A673 (cell line): Measurements from ENCODE around the gene TRIM25. TPM values are rescaled to one million over a fixed set of nuclear protein-coding genes. Genes with fewer than 3 reads are reported as not detected.
A peak's percentile ranks its signal among the peaks of the same experiment; 100 is the strongest.

Source experiments
- BruUV-seq: library from RNA; stranded (reverse); fragments of 400-500 nt; replicated peaks from 2 replicates; lab custom pipeline; 2021; lab: Mats Ljungman, UMichigan
- CTCF ChIA-PET: fragments of 300-600 bp; sonication (Branson Sonifier 250); formaldehyde crosslinking; loops from one replicate; lab custom pipeline; 2022; ENCODE audit warnings: antibody characterized with exemption; lab: Charles Lee
- POLR2A ChIA-PET: fragments of 300-600 bp; sonication (Branson Sonifier 250); formaldehyde crosslinking; loops from one replicate; lab custom pipeline; 2022; ENCODE audit warnings: antibody characterized with exemption; ENCODE audit not compliant: low non-redundant PET; lab: Charles Lee
- DNase-seq: peaks from one replicate; pipeline ENCODE4 v3.0.0-alpha.2; 2015; ENCODE audit warnings: low spot score
- H3K27ac ChIP-seq: fragments of 200-600 bp; sonication (generic); 2 replicates; pipeline ENCODE4 v1.5.1; 2016; ENCODE audit warnings: mixed run types, low read depth, mild to moderate bottlenecking, mixed read lengths, antibody characterized with exemption, low read length; ENCODE audit not compliant: poor library complexity, severe bottlenecking
- H3K27me3 ChIP-seq: fragments of 200-600 bp; sonication (generic); replicated peaks from 2 replicates; pipeline ENCODE4 v1.6.1; 2017; ENCODE audit warnings: mixed run types, low read depth, mild to moderate bottlenecking, mixed read lengths, antibody characterized with exemption, low read length; ENCODE audit not compliant: insufficient read depth, poor library complexity
- H3K36me3 ChIP-seq: fragments of 200-600 bp; sonication (generic); 2 replicates; pipeline ENCODE4 v1.6.1; 2016; ENCODE audit warnings: mixed run types, mild to moderate bottlenecking, mixed read lengths, antibody characterized with exemption, low read length; ENCODE audit not compliant: insufficient read depth, poor library complexity, severe bottlenecking
- H3K4me1 ChIP-seq: fragments of 200-600 bp; sonication (generic); 2 replicates; pipeline ENCODE4 v1.6.1; 2017; ENCODE audit warnings: mixed run types, mild to moderate bottlenecking, mixed read lengths, antibody characterized with exemption, low read length; ENCODE audit not compliant: insufficient read depth, poor library complexity, severe bottlenecking
- H3K4me3 ChIP-seq: fragments of 200-600 bp; sonication (generic); 2 replicates; pipeline ENCODE4 v1.5.1; 2016; ENCODE audit warnings: low read depth, mixed run types, mild to moderate bottlenecking, mixed read lengths, low read length; ENCODE audit not compliant: poor library complexity, severe bottlenecking
- H3K9me3 ChIP-seq: fragments of 200-600 bp; sonication (generic); 2 replicates; pipeline ENCODE4 v1.6.1; 2016; ENCODE audit warnings: mixed run types, low read depth, mild to moderate bottlenecking, mixed read lengths, antibody characterized with exemption, low read length; ENCODE audit not compliant: poor library complexity, severe bottlenecking
- EZH2 ChIP-seq: fragments of 200-600 bp; sonication (generic); IDR thresholded peaks from 2 replicates; pipeline ENCODE4 v1.6.1; 2017; ENCODE audit warnings: borderline replicate concordance, low read depth, mild to moderate bottlenecking, mixed read lengths, antibody characterized with exemption, low read length; ENCODE audit not compliant: poor library complexity, severe bottlenecking
- intact Hi-C: fragments of 100-400 bp; cut with micrococcal nuclease; formaldehyde crosslinking; loops from one replicate; pipeline ENCODE4 v1.10.0; 2022; ENCODE audit not compliant: unreplicated experiment
- total RNA-seq: library from RNA; stranded (reverse); gene quantifications from 2 replicates; pipeline ENCODE4 v1.2.3, GENCODE V29; 2021
- TF ChIP-seq, protein P1 (sequence below): fragments of 300-800, 200-600 bp; sonication (generic); conservative IDR thresholded peaks from 2 replicates; pipeline ENCODE4 v1.5.1; 2017; ENCODE audit warnings: low read depth, mild to moderate bottlenecking, antibody characterized with exemption, low read length, moderate library complexity, mixed read lengths

TRIM25 gene
- total RNA-seq, 1 experiment from 2014 or later: 58.0 TPM

DNA sequence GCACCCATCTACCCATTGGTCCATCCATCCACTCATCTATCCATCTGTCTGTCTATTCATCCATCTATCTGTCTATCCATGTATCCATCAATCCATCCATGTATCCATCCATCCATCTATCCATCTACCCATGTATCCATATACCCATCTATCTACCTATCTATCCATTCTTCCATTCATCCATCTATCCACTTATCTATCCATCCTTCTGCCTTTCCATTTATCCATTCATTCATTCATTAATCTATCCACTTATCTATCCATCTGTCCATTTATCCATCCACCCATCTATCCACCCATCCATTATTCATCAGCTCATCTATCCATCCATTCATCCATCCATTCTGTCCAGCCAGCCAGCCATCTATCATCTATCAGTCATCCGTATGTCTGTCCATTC, 21.5 kb downstream of the TRIM25 start:
- H3K4me3 ChIP-seq: no peak overlapping the region
- no TSS peak for BruUV-seq
- no peaks in the 10 kb centered on the region for H3K4me1 ChIP-seq
- ChIA-PET CTCF (no interaction called here), POLR2A (no interaction called here)
- H3K27me3 ChIP-seq: no peaks in the 10 kb centered on the region
- peaks cover 25% of the 10 kb centered on the region for H3K36me3 ChIP-seq
- no peak for TF ChIP-seq EZH2
- TF ChIP-seq, protein P1, sequence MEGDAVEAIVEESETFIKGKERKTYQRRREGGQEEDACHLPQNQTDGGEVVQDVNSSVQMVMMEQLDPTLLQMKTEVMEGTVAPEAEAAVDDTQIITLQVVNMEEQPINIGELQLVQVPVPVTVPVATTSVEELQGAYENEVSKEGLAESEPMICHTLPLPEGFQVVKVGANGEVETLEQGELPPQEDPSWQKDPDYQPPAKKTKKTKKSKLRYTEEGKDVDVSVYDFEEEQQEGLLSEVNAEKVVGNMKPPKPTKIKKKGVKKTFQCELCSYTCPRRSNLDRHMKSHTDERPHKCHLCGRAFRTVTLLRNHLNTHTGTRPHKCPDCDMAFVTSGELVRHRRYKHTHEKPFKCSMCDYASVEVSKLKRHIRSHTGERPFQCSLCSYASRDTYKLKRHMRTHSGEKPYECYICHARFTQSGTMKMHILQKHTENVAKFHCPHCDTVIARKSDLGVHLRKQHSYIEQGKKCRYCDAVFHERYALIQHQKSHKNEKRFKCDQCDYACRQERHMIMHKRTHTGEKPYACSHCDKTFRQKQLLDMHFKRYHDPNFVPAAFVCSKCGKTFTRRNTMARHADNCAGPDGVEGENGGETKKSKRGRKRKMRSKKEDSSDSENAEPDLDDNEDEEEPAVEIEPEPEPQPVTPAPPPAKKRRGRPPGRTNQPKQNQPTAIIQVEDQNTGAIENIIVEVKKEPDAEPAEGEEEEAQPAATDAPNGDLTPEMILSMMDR: no peak
- H3K9me3 ChIP-seq: peaks cover 10% of the 10 kb centered on the region
- intact Hi-C loops: no loop called here
- no peak overlapping the region for H3K27ac ChIP-seq
- no peak for DNase-seq

DNA sequence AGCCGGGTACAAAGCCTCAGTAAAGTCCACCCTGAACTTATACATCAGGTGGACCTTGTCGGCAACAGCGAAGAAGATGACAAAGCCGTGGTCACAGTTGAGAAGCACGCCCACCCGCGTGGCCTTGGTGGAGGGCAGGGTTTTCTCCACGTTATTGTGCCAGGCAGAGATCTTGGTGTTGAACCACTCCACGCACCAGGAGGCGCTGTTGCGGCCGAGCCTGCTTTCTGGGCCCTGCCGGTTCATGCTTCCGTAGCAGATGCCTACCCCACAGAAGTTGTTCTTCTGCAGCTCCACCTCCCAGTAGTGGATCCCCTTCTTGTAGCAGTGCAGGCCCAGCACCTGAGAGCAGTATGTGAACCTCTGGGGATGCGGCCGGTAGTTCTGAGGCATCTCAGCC, 22.1 kb downstream of the TRIM25 start:
- ChIA-PET CTCF (no interaction called here), POLR2A (no interaction called here)
- no TSS peak for BruUV-seq
- no peak overlapping the region for H3K4me3 ChIP-seq
- DNase-seq: peak; percentile 15
- peaks cover 25% of the 10 kb centered on the region for H3K36me3 ChIP-seq
- TF ChIP-seq EZH2: no peak
- TF ChIP-seq, protein P1: peak; percentile 57
- intact Hi-C loops: no loop called here
- no peaks in the 10 kb centered on the region for H3K4me1 ChIP-seq
- H3K9me3 ChIP-seq: peaks cover 10% of the 10 kb centered on the region
- H3K27ac ChIP-seq: no peak overlapping the region
- no peaks in the 10 kb centered on the region for H3K27me3 ChIP-seq

DNA sequence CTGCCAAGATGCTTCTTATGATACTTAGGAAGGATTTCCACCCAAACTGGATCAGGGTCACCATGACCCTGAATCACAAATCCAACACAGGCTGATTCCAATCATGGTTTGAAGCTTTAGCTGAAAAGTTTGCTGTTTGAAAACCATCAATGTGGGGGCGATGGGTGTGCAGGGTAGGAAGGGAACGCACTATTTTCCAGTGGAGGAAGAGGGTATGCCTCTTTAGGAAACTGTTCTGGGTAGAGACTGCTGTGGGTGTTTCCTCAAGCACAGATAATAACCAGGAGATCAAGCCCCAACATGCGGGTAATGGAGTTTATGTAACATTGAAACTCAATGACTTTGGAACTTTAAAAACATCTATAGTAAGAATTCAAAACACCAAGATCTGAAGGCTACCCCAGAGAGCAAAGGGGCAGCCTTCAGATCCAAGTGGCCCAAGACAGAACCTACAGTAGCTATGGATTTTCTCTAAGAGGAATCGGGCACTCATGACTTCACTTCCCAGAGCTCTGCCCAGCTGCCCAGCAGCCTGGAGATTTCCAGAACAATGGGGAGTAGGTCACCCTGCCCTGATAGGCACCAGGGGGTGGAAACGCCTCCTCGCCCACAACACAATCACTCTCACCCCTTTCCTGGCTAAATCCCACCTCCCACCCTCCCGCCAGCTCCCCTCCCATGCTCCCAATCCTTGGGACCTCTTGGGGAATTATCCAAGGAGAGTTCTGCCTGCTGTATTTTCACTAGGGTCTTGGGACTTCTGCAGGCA, 22.8 kb downstream of the TRIM25 start:
- no peak for DNase-seq
- POLR2A ChIA-PET: no interaction called here

More for the DNA sequence above, 22.8 kb downstream of the TRIM25 start:
- TF ChIP-seq, protein P1: no peak
- CTCF ChIA-PET: no interaction called here
- no peak overlapping the region for H3K4me3 ChIP-seq
- H3K27ac ChIP-seq: no peak overlapping the region
- peaks cover 24% of the 10 kb centered on the region for H3K36me3 ChIP-seq
- peaks cover 10% of the 10 kb centered on the region for H3K9me3 ChIP-seq
- no peaks in the 10 kb centered on the region for H3K4me1 ChIP-seq
- intact Hi-C loops: no loop called here
- no TSS peak for BruUV-seq
- no peaks in the 10 kb centered on the region for H3K27me3 ChIP-seq
